ENCODE results near the gene PAH. TPM values are rescaled to one million over a fixed set of nuclear protein-coding genes. Genes with fewer than 3 reads are reported as not detected.
"Not testable (repeated sequence)": the region's sequence is repeated elsewhere in the genome, so short reads cannot be mapped to it uniquely, and the experiment has no call there.

Gene PAH
- total RNA-seq, 1 donor, result not detected

GRCh38 chr12:102849722-102850447 is 67.2 kb downstream of the PAH start:
- TF ChIP-seq CTCF (IDR thresholded peaks at IDR 0.05; ENCODE audit: insufficient read depth, low read length), result no peak
- DNase-seq (ENCODE audit: low read depth), result no peak
- H3K4me3 ChIP-seq (ENCODE audit: low read depth, low read length), result no peak overlapping the region

GRCh38 chr12:102848832-102849231 is 68.2 kb downstream of the PAH start:
- no peak for TF ChIP-seq CTCF (IDR thresholded peaks at IDR 0.05; ENCODE audit: insufficient read depth, low read length)
- H3K4me3 ChIP-seq (ENCODE audit: low read depth, low read length), result no peak overlapping the region

GRCh38 chr12:102847131-102847530 is 69.9 kb downstream of the PAH start:
- H3K4me3 ChIP-seq (ENCODE audit: low read depth, low read length), result no peak overlapping the region
- TF ChIP-seq CTCF (IDR thresholded peaks at IDR 0.05; ENCODE audit: insufficient read depth, low read length), result no peak
- no peak for DNase-seq (ENCODE audit: low read depth)

More at GRCh38 chr12:102848832-102849231, 68.2 kb downstream of the PAH start:
- no peak for DNase-seq (ENCODE audit: low read depth)

GRCh38 chr12:102833687-102834441 is 83.2 kb downstream of the PAH start:
- DNase-seq (ENCODE audit: low read depth), result no peak
- TF ChIP-seq CTCF (IDR thresholded peaks at IDR 0.05; ENCODE audit: insufficient read depth, low read length), result no peak
- no peak overlapping the region for H3K4me3 ChIP-seq (ENCODE audit: low read depth, low read length)

GRCh38 chr12:102832826-102833225 is 84.2 kb downstream of the PAH start:
- H3K4me3 ChIP-seq (ENCODE audit: low read depth, low read length); DNase-seq (ENCODE audit: low read depth): not testable (repeated sequence)

- no peak for TF ChIP-seq CTCF (IDR thresholded peaks at IDR 0.05; ENCODE audit: insufficient read depth, low read length)
- no peak for DNase-seq (ENCODE audit: low read depth)
- no peak overlapping the region for H3K4me3 ChIP-seq (ENCODE audit: low read depth, low read length)
Measured at GRCh38 chr12:102824218-102824835, 92.7 kb downstream of the PAH start.

GRCh38 chr12:102821149-102821548 is 95.9 kb downstream of the PAH start:
- no peak for DNase-seq (ENCODE audit: low read depth)
- H3K4me3 ChIP-seq (ENCODE audit: low read depth, low read length), result no peak overlapping the region
- no peak for TF ChIP-seq CTCF (IDR thresholded peaks at IDR 0.05; ENCODE audit: insufficient read depth, low read length)
